Spleen (tissue), 7 donors: ENCODE results near the gene RCSD1.

Source experiments
- POLR2A ChIP-seq, 3 donors: fragments of 450-650 bp; IDR thresholded peaks; one replicate each; pipeline ENCODE4 v1.5.1; 2017; ENCODE audit warnings: antibody characterized with exemption in 3 of 3, mild to moderate bottlenecking in 1 of 3
- POLR2AphosphoS5 ChIP-seq, 3 donors: sonication (generic); formaldehyde crosslinking; IDR thresholded peaks; one replicate each; pipeline ENCODE4 v1.5.1; 2017; ENCODE audit warnings: antibody characterized with exemption in 3 of 3
- TF ChIP-seq, protein P1 (sequence below), 11 experiments: fragments of 200-600 bp in 7 of 11; fragments of 450-650 bp in 4 of 11; sonication (generic) in 4 of 11; IDR thresholded peaks in 8 of 11; conservative IDR thresholded peaks in 3 of 11; 1 replicate in 7 of 11; 2 replicates in 4 of 11; pipeline versions ENCODE4 v1.4.0 to v1.8.0; 2016 to 2021; ENCODE audit warnings: antibody characterized with exemption in 11 of 11, inconsistent platforms in 4 of 11, mild to moderate bottlenecking in 1 of 11
- donor health status: DM: no; HTN: no; CAD: no; lungs with moderate emphysema.
- donor health status: DM: no; HTN: no; CAD: no.
- donor health status: DM: no; HTN: no; CAD: no.

DNA sequence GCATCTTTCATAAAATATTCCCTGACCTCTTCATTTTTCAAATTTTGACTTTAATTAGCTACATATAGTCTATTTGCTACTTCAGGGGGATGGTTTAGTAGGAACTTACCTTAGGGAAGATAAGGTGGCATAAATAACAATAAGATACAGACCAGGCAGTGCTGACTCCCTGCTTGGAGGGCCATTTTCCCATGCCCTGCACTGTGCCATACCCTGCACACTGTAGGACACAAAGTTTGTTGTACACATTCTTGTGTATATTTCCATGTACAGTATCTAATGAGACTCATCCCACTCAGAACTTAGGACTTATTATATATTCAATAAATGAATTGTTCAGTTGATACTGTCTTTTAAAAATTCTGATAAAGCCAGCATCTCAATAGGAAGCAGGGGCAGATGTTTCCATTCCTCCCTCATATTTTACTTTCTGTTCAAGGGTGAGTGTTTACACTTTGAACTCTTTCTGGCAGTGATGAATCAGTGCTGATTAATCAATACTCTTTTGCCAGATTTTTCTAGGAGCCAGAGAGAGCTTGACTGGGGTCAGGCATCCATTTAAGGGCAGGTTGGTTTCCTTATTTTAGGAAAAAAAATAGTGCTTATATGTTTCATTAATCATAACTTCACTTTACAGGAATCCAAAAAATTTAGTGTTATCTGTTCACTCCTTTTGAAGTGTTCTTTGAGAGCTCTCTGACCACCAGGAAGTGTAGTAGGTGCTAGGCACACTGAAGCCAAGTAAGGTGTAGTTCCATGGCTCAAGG lies 122.4 kb downstream of the RCSD1 start:
- TF ChIP-seq, protein P1, sequence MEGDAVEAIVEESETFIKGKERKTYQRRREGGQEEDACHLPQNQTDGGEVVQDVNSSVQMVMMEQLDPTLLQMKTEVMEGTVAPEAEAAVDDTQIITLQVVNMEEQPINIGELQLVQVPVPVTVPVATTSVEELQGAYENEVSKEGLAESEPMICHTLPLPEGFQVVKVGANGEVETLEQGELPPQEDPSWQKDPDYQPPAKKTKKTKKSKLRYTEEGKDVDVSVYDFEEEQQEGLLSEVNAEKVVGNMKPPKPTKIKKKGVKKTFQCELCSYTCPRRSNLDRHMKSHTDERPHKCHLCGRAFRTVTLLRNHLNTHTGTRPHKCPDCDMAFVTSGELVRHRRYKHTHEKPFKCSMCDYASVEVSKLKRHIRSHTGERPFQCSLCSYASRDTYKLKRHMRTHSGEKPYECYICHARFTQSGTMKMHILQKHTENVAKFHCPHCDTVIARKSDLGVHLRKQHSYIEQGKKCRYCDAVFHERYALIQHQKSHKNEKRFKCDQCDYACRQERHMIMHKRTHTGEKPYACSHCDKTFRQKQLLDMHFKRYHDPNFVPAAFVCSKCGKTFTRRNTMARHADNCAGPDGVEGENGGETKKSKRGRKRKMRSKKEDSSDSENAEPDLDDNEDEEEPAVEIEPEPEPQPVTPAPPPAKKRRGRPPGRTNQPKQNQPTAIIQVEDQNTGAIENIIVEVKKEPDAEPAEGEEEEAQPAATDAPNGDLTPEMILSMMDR (IDR thresholded peaks at IDR 0.05 in 8 of 11, conservative IDR thresholded peaks at IDR 0.05 in 3 of 11): no peak
- TF ChIP-seq POLR2A (IDR thresholded peaks at IDR 0.05) (no peak), POLR2AphosphoS5 (IDR thresholded peaks at IDR 0.05) (no peak)
